Measurements from ENCODE around the gene SBNO2. TPM values are rescaled to one million over a fixed set of nuclear protein-coding genes. Genes with fewer than 3 reads are reported as not detected.

Gene SBNO2
- total RNA-seq, 6 experiments from 2014 or later = 21.5 to 54.4 (median 25.5) TPM

- intact Hi-C loops (cut with DNase I) = loop anchor here (5.0 to 10.0 kb wide), 2 partner anchors 65 to 73 kb away; no protein-coding TSS in a partner anchor
- 97% methylated on average over 11 of the region's 50 CpGs for WGBS (ENCODE audit: insufficient coverage, low coverage, low lambda C conversion rate, missing lambda C conversion rate)
- ATAC-seq (no peak), DNase-seq (peak in 1 of 3 donors; percentile 29)
- H3K9me3 ChIP-seq = no peaks in the 10 kb centered on the region
- no peak overlapping the region for H3K4me3 ChIP-seq
- TF ChIP-seq CTCF (IDR thresholded peaks at IDR 0.05) (no peak), POLR2A (IDR thresholded peaks at IDR 0.05) (no peak)
- H3K27me3 ChIP-seq = no peaks in the 10 kb centered on the region
- no peak overlapping the region for H3K27ac ChIP-seq
- no peaks in the 10 kb centered on the region for H3K4me1 ChIP-seq
- H3K36me3 ChIP-seq = peaks cover 23 to 95% (median 59%) of the 10 kb centered on the region in 4 donors
Measured at GRCh38 chr19:1119475-1120217, 54.4 kb downstream of the SBNO2 start.

GRCh38 chr19:1118999-1119398, 55.1 kb downstream of the SBNO2 start:
- H3K27me3 ChIP-seq = no peaks in the 10 kb centered on the region

GRCh38 chr19:1117654-1118053, 56.4 kb downstream of the SBNO2 start:
- intact Hi-C loops (cut with DNase I) = loop anchor here (5.0 to 10.0 kb wide), 2 partner anchors 67 to 75 kb away; no protein-coding TSS in a partner anchor
- DNase-seq (no peak), ATAC-seq (no peak)
- Histone ChIP-seq H3K36me3 (peaks cover 12 to 87% (median 48%) of the 10 kb centered on the region in 4 donors), H3K27ac (no peak overlapping the region), H3K4me3 (no peak overlapping the region), H3K9me3 (no peaks in the 10 kb centered on the region), H3K27me3 (no peaks in the 10 kb centered on the region), H3K4me1 (peaks cover 0 to 13% (median 2%) of the 10 kb centered on the region in 4 donors)
- 93% methylated on average over 4 of the region's 16 CpGs for WGBS (ENCODE audit: insufficient coverage, low coverage, low lambda C conversion rate, missing lambda C conversion rate)
- TF ChIP-seq CTCF (IDR thresholded peaks at IDR 0.05) (no peak), POLR2A (IDR thresholded peaks at IDR 0.05) (no peak)

More at GRCh38 chr19:1118999-1119398, 55.1 kb downstream of the SBNO2 start:
- Histone ChIP-seq H3K9me3 (no peaks in the 10 kb centered on the region), H3K27ac (no peak overlapping the region), H3K4me3 (no peak overlapping the region), H3K36me3 (peaks cover 19 to 97% (median 59%) of the 10 kb centered on the region in 4 donors), H3K4me1 (peaks cover 0 to 4% (median 0%) of the 10 kb centered on the region in 4 donors)
- no peak for ATAC-seq
- WGBS (ENCODE audit: insufficient coverage, low coverage, low lambda C conversion rate, missing lambda C conversion rate) = 100% methylated on average over 1 of the region's 34 CpGs
- intact Hi-C loops (cut with DNase I) = loop anchor here (5.0 to 10.0 kb wide), 2 partner anchors 66 to 73 kb away; no protein-coding TSS in a partner anchor
- TF ChIP-seq CTCF (IDR thresholded peaks at IDR 0.05) (no peak), POLR2A (IDR thresholded peaks at IDR 0.05) (no peak)
- DNase-seq = peak in 1 of 3 donors; percentile 58

GRCh38 chr19:1116726-1117581, 57.1 kb downstream of the SBNO2 start:
- H3K27ac ChIP-seq = no peak overlapping the region
- no peaks in the 10 kb centered on the region for H3K9me3 ChIP-seq
- ATAC-seq (no peak), DNase-seq (peak in 1 of 3 donors; percentile 54)
- H3K36me3 ChIP-seq = peaks cover 14 to 87% (median 43%) of the 10 kb centered on the region in 4 donors
- no peaks in the 10 kb centered on the region for H3K27me3 ChIP-seq
- no peak for TF ChIP-seq POLR2A (IDR thresholded peaks at IDR 0.05)
- TF ChIP-seq CTCF (IDR thresholded peaks at IDR 0.05) = no peak
- no peak overlapping the region for H3K4me3 ChIP-seq
- 50% methylated on average over 2 of the region's 52 CpGs for WGBS (ENCODE audit: insufficient coverage, low coverage, low lambda C conversion rate, missing lambda C conversion rate)
- H3K4me1 ChIP-seq = peaks cover 0 to 13% (median 2%) of the 10 kb centered on the region in 4 donors
- intact Hi-C loops (cut with DNase I) = loop anchor here (5.0 to 10.0 kb wide), 2 partner anchors 68 to 75 kb away; no protein-coding TSS in a partner anchor

Measured in right lobe of liver (tissue), 6 donors.